H4 (cell line): ENCODE results near the gene CCNH. TPM values are rescaled to one million over a fixed set of nuclear protein-coding genes. Genes with fewer than 3 reads are reported as not detected.

Experiments
- DNase-seq: peaks from one replicate; pipeline ENCODE4 v3.0.0-alpha.2; 2015; ENCODE audit warnings: low spot score
- total RNA-seq: library from RNA; depleted of rRNA; stranded (reverse); fragments of >200 nt; shearing (Covaris generic); gene quantifications from 2 replicates; pipeline ENCODE4 v1.2.3, GENCODE V29; 2014; rRNA removed

The CCNH gene
- 64.6 and 86.6 TPM in 2 replicates for total RNA-seq

DNA sequence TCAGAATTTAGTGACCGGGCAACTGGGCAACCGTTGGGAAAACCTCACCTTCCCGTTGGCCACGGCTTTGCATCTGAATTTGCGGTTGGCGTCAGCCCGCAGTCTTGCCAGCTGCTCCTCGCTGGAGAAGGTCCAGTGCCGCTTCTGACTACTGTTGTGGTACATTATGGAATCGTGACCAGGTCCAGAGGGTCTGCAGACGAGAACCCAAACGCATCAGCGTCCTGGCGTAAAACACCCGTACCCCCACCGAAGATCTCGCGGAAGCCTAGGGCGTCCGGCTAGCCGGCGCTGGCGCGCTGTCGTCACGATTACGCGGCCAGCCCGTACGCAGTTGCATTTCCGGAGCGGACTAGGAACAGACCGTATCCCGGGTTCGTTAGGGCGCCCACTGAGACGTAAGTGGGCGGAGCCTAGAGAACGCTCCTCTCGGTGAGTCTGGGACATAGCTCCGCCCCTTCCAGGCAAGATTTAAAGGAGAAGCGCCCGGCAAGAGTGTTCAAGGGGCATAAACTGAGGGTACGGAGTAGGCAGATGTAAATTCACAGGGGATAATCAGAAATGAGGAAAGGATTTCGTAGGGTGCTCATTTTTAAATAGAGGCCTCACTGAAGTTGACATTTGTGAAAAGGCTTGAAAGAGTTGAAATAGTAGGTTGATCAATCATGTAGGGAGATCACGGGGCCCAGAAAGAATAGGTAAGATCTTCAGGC lies at the start of gene CCNH:
Gene CCNH, minus strand, starts transcription at position 301 of the 713 bp plus-strand sequence. Its CDS starts 136 bp downstream, at position 165.
- DNase-seq: peak; percentile 98

DNA sequence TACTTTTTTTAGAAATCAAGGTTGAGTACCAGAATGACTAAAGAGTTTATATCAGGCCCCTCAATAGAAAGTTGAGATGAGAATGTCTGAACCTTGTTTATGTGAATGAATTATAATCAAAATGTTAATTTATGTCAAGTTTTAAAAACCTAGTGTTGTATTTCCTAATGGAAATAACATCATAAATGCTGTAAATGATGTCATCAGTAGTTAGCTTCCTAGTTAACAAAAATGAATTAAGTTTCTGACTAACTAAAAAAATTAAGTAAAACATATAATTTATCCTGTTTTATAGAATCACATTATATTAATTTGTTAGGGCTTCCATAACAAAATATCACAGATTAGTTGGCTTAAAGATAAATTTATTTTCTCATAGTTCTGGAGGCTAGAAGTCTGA lies 45.0 kb upstream of the CCNH start:
- no peak for DNase-seq

DNA sequence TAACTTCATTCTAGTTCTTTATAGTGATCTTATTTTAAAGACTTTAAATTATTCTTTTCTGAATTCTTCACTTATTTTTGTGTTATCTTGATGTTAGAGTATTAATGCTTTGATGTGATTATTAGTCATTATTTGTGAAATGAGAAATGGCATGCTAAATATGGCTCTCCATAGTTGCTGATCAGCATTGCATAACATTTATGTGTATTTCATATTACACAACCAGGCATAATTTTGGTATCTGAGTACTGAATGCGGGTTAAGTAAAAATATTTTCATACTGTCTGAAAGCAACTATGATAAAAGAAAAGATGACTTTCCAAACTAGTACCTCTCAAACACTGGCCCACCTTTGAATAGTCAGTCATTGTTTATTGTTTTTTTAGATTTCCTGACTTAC lies 41.1 kb upstream of the CCNH start:
- no peak for DNase-seq

DNA sequence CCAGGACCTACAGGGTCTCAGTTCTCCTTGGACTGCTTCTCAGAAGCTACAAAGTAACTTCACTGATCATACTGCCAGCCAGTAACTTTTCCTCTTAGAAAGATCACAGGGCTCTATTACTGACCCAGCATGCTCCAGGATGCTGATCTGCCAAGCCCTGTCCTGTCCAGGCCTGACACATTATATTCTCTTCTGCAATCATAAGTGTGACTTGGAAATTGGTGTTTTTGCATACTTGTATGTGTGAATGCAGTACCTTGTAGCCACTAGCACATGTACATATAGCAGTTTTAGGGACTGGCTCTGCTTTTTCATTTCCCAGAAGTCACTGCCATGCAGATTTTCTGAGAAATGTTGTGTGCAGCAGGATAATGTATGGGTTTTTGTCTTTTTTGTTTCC lies 40.1 kb upstream of the CCNH start:
- DNase-seq: no peak

DNA sequence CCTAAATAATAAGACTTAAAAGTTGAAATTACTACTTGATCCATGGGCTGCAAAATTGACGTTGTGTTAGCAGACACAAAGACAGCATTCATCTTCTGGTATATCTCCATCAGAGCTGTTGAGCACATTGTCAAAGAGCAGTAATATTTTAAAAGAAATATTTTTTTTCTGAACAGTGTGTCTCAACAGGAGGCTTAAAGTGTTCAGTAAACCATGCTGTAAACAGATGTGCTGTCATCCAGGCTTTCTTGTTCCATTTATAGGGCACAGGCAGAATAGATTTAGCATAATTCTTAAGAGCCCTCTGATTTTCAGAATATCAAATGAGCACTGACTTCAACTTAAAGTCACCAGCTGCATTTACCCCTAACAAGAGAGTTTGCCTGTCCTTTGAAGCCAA lies 29.7 kb upstream of the CCNH start:
- DNase-seq: no peak

DNA sequence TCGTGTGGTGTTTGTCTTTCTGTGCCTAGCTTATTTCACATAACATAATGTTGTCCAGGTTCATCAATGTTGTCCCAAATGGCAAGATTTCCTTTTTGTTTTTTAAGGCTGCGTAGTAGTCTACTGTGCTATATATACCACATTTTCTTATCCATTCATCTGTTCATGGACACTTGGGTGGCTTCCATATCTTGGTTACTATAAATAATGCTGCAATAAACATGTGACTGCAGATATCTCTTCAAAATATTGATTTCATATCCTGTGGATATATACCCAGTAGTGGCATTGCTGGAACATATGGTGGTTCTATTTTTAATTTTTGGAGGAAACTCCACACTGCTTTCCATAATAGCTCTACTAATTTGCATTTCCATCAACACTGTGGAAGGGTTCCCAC lies 25.5 kb upstream of the CCNH start:
- no peak for DNase-seq

DNA sequence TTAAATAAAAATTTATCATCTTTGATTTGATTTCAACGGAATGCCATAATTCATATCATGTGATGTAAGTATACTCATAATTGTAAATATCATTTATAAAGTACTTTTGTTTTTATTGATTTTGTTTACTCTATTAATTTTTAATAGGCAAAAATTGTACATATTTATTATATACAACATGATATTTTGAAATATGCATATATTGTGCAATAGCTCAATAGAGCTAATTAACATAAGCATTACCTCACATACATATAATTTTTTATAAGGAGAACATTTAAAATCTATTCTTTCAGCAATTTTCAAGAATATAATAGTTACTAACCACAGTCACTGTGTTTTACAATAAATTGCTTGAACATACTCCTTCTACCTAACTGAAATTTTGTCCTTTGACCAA lies 25.0 kb upstream of the CCNH start:
- no peak for DNase-seq

DNA sequence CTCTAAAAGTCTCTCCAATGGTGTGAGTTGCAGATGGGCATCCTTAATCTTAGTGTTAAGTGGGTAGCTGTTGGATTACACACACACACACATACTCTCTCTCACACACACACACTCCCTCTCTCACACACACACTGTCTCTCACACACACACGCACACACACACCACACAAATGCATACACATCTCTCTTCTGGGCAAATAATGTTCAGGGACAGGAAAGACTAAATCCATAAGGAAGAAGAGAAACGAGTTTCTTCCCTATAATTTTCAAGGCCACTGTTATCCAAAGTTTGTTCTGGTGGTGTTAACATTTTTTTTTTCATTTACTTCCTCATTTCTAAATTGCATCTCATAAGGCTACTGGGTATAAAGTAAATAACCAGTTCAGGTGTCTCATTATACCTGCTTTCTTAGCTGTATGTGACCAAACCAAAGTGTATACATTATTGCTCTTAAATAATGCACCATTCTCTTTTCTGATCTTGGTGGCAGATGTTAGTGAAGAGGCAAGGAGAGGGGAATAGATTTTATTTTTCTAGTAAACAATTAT lies 22.5 kb upstream of the CCNH start:
- DNase-seq: no peak

DNA sequence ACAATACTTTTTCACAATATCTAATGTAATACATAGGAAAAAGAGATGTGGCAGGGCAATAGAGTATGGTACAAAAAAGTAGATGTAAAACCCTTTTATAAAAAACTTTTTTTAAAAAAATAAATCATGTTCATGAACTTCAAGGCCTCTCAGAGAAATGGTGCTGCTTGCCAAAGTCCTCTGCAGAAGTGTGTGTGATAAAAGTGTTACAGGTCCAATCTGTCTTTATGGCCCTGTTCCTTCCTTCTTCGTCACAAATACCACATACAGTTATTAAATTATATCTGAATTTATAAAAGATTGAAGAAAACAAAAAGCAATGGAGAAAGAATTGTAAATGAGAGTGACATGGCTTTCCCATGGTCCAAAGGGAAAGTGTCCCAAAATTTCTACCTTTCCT lies 21.7 kb upstream of the CCNH start:
- no peak for DNase-seq

DNA sequence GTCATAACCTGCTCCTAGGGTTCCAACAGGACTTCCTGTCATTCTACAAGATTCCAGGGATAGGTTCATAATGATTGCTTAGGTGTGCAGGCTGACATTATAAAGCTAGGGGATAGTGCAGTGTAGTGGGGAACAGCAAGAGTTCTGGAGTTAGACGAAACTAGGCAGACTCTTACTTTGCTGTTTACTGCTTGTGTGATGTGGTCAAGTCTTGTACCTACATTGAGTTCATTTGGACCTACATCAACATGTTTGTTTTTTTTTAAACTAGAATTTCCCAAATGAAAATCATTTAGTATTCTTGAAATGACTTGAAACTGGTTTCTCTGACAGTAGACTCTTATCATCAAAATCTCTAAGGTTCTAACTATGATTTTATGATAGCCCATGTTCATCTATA lies 21.2 kb upstream of the CCNH start:
- no peak for DNase-seq

DNA sequence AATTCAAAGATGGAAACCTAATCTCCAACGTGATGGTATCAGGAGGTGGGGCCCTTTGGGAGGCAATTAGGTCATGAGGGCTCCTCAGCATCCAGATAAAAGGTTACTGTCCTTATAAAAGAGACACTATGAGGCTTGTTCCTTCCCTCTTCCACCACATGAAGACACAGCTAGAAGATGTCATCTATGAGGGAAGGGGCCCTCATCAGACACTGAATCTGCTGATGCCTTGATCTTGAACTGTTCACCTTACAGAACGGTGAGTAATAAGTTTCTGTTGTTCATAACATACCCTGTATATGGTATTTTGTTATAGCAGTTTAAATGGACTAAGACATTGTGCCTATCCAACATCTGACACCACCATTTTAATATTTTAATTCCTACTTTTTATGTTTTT lies 19.7 kb upstream of the CCNH start:
- no peak for DNase-seq

DNA sequence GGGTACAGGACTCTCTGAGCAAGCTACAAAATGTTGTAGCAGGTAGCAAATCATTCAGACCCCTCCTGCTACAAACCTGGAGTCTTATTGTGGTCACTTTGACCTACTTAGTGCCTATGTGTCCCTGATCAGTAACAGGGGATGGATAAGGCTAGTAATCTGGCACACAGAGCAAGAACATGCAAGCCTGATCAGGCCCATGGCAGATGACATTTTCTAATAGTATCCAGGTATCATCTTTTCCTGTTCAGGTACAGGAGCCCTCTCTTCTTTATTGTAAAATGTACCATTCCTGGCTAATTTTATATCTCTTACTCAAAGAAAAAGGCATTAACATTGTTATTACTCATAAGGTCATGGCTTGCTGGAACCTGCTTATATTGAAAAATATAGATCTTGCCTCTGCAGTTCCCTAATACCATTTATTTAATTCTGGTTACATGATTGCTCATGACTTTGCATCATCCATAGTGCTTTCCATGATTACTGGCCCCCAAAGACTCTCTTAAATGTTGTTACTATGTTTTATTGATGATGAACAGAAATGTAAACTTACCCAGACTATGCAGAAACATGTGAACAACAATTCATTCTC lies 18.2 kb upstream of the CCNH start:
- no peak for DNase-seq

DNA sequence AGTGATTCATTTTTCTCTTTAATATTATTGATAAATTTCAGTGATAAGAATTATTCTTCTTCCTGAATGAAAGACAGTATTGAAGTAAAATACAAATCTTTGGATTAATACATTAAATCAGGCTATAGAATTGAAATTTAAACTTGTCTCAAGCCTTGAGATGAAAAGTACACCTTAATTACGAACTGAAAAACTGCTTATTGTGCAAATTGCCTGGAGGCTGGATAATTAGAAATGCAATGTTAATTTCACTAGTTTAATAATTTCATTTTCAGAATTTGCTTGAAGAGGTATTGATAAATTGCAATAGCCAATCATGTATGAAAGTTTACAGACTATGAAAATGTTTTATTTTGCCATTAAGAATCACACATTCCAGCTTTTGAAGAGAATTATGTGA lies 11.0 kb upstream of the CCNH start:
- no peak for DNase-seq

DNA sequence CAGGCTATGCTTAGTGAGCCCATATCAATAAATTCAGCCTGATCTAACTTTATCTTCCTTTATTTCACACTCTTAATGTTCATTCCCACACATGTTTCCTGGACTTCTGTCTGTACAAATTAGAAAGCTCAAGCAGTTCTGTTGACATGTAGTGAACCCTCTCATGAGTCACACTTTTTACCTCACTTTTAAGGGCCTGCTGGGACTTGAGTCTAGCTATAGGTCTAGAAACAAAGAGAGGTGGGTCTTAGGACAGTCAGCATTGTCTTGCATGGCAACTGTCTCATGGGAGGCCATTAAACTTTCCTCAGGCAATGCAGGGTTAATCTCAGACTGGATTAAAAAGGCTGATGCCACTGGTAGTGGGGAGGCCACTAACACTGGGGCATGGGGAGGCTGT lies 8.6 kb upstream of the CCNH start:
- no peak for DNase-seq

DNA sequence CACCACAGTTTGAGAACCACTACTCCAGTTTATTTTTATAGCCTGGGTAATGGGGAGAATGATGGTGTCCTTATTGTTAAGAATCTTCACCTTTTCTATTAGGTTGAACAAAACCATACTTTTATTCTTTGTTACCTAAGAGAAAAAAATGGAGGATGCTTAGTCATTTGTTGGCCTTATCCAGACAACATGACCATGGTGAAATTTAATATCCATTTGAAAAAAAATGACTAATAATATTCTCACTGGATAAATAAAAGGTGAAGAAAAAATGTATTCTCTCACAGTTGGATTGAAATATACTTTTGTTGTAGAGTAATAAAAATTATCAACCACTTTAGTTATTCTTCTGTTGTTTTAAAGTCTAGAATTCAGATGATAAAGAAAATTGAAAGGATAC lies 5.8 kb upstream of the CCNH start:
- DNase-seq: no peak

DNA sequence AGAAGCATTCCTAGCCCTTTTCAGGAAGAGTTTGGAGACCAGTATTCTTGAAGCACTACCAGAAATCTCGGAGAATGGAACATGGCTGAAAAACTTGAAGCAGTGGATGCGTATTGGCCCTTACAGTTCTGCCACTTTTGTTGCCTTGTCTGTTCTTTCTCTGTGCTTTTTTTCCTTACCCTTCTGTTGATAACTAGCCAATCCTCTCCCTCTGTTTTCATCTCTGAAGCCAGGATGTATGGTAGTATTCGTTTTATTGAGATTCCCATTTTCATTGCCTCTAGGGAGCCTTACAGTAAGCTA lies 564 bp upstream of the CCNH start:
- no peak for DNase-seq

DNA sequence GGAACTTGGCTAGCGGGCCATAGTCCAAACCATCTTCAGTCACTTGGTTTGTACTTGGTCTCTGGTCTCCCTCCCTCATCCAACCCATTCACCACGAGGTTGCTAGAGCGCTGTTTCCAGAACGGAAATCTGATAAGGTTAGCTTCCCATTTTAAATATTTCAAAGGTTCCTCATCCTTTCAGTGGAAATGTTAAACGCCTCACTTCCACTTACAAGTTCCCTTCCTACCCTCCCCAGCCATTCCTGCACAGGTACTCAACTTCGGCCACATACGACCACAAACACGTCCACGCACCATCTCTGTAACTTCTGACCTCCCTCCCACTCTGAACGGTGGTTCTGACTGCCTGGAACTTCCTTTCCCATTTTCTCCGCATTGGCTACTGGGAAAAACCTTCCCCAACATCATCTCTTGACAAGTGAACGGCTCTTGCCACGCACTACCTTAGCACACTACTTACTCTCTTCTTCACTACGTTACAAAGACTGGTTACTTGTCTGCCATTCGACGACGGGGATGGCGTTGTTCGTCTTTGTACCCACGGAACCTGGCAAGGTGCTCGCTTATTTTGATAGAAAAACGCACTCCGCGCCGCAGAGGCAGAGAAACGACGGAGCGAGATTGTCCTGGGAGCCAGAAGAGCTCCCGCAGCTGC lies 629 bp downstream of the CCNH start:
- DNase-seq: peak; percentile 9

DNA sequence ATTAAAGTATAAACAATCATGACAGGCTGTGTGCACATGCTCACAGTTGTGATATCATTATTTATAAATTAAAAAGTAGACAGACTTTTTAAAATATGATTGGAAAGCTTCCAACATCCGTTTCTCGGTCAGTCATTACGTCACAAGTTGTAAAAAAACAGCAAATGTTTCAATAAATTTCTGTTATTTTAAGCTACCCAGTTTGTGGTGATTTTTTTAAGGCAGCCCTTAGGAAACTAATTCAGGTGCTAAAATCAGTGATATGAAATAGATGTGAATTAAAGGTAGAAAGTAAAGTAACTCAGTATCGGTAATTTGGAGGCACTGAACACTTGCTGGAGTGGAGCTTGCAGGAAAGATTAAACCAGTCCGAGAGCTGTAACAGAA lies 1.2 kb downstream of the CCNH start:
- no peak for DNase-seq

DNA sequence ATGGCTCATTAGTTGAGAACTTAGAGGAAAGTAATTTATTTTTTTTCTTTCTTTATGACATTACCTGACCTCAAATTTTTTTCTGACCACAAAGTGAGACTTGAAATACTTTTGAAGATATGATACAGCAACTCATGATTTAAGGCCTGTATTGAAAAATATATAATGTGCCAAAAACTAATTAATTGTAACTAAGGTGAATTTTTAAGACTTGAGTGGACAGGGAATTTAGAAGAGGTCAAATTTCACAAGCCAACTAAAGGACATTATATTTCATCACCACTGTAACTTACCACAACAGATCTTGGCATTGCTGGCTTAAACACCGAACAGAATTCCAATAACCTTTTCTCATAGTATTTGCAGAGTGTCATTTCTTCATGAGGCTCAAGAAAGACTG lies 1.8 kb downstream of the CCNH start:
- no peak for DNase-seq

DNA sequence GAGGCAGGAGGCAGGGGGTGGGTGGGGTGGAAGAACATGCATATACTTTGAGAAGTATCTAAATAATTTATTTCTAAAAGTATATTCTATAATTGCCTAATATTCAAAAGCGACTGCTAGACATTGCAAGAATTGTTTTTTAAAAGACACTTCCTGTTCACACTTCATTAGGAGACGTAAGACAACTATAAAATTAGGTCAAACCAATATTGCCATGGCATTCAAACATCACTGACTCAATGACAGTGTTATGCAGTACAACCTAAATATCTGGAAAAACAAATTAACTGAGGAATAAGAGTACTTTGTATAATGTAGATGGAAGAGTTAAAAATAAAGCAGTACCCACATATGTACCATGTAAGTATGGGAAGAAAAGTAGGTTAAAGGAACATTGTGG lies 4.5 kb downstream of the CCNH start:
- DNase-seq: no peak

DNA sequence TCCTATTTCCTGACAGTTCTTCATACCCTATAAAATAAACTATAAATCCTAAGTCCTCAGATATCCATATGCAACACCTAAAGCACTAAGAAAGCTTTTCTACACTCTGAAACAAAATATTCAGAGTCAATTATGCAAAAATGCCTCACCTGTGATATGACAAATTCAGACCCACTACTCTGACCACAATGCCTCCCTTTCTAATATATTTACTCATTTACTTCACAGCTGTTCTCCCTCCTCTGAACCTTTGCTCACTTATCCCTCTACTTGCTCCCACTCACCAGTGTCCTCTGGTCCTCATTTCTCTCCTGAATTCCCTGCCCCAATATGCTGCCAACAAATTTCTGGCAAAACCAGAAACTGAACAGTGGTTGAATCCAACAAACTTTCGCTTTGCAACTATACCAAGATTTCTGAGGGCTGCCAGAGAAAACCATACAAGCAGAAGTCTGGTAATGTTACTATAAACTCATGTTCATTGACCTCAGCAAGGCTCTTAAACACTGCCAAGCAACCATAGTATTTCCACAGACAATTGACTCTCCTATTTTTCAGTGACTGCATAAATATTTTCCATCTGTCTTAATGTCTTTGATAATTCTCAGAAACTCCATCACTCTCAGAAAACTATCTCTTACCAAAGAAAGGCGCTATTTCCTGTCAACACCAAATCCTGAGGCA lies 7.1 kb downstream of the CCNH start:
- no peak for DNase-seq

DNA sequence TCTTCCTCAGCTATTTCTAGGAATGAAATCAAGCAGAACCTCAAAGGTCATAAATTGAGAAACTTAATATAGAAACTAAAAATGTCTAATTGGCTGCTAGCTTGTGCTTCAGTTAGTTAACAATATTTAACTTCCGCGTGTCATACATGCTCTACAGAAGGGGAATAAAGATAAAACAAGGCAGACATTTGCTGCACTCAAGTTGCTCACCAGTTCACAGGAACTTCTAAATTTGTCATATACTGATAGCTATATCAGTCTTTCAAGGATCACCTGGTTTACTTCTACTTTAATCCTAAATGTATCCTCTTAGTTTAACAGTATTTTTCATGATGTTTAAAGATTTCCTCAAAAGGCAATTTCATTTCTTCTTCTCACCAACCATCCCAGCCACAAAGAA lies 8.4 kb downstream of the CCNH start:
- no peak for DNase-seq

DNA sequence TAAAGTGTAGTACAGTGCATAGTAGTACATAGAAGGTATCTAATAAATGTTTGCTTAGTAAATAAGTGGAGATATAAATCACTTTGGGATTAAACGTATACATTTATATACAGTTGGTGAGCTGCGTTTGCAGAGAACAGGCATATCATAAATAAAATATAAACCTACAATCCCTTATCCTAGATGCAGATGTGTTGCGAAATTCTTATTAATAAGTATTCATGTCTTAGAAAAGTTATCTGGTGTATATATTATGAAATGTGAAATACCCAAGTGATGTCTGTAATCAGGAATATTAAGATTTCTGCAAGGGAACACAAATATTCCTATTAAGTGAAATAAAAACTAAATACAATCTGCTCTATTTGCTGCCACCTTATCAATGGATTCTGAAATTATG lies 8.8 kb downstream of the CCNH start:
- DNase-seq: no peak
